ENCODE results near the gene CNTLN. TPM values are rescaled to one million over a fixed set of nuclear protein-coding genes. Genes with fewer than 3 reads are reported as not detected.
A peak's percentile ranks its signal among the peaks of the same experiment; 100 is the strongest.

The CNTLN gene
- total and polyA plus RNA-seq, 2 of the 13 experiments (the other 11 are each of a cell fraction or from before 2014, with no cell fraction given) = 1.5 to 5.7 TPM

GRCh38 chr9:17246770-17247169, 111.9 kb downstream of the CNTLN start:
- H3K79me2 ChIP-seq (ENCODE audit: insufficient read depth, low read length) = no peaks in the 10 kb centered on the region
- no peak overlapping the region for H3K4me3 ChIP-seq (replicated peaks in 1 of 3; ENCODE audit: insufficient read depth in 1 of 3, low read depth in 2 of 3, low read length in 3 of 3)
- H3K4me1 ChIP-seq (ENCODE audit: insufficient read depth, low read length) = no peaks in the 10 kb centered on the region
- no peaks in the 10 kb centered on the region for H3K36me3 ChIP-seq (replicated peaks in 1 of 2; ENCODE audit: control insufficient read depth in 1 of 2, insufficient read depth in 2 of 2, low read length in 2 of 2)
- DNase-seq (ENCODE audit: low spot score) (no peak), FAIRE-seq (no peak), ATAC-seq (no peak)
- H4K20me1 ChIP-seq (ENCODE audit: insufficient read depth, low read length) = no peaks in the 10 kb centered on the region
- no peak overlapping the region for H3K4me2 ChIP-seq (ENCODE audit: low read depth, low read length)
- in situ Hi-C loops (cut with HindIII; ENCODE audit: extremely low pct_ligation_motif_present, low pct_unique_long_range_greater_than_20kb) = no loop called here
- TF ChIP-seq ARNTL (CRISPR knock-in tag; IDR thresholded peaks at IDR 0.05) (no peak), ETS1 (CRISPR knock-in tag; IDR thresholded peaks at IDR 0.05) (no peak)
- no peak overlapping the region for H2AFZ ChIP-seq (ENCODE audit: low read length)
- 48% methylated on average over 5 of the region's 5 CpGs for WGBS (ENCODE audit: low lambda C conversion rate)
- H3K9ac ChIP-seq (ENCODE audit: insufficient read depth, low read depth, low read length) = no peak overlapping the region
- peaks cover 57% of the 10 kb centered on the region for H3K9me3 ChIP-seq (ENCODE audit: low read length)
- BruUV-seq (replicated peaks) = no TSS peak
- no peak overlapping the region for H3K27ac ChIP-seq (ENCODE audit: extremely low read length, insufficient read depth, low read length)
- intact Hi-C loops (cut with micrococcal nuclease; ENCODE audit: unreplicated experiment) = no loop called here
- H3K27me3 ChIP-seq (ENCODE audit: control insufficient read depth in 1 of 2, insufficient read depth in 2 of 2, low read length in 2 of 2) = no peaks in the 10 kb centered on the region
- ChIA-PET CTCF (ENCODE audit: low intra/inter-chr PET ratio, low total read pairs) (no interaction called here), POLR2A (no interaction called here)

GRCh38 chr9:17251100-17251499, 116.3 kb downstream of the CNTLN start:
- ChIA-PET POLR2A (no interaction called here), CTCF (ENCODE audit: low intra/inter-chr PET ratio, low total read pairs) (no interaction called here)
- no peak overlapping the region for H3K9ac ChIP-seq (ENCODE audit: insufficient read depth, low read depth, low read length)
- no peak for TF ChIP-seq ZNF513 (CRISPR knock-in tag; conservative IDR thresholded peaks at IDR 0.05)
- TF ChIP-seq ZNF558 (CRISPR knock-in tag; IDR thresholded peaks at IDR 0.05; ENCODE audit: borderline replicate concordance) = peak; percentile 58; the same call in 1 of the 2 replicates
- ATAC-seq (no peak), FAIRE-seq (no peak), DNase-seq (ENCODE audit: low spot score) (no peak)
- H3K9me3 ChIP-seq (ENCODE audit: low read length) = peaks cover 75% of the 10 kb centered on the region
- H3K79me2 ChIP-seq (ENCODE audit: insufficient read depth, low read length) = no peaks in the 10 kb centered on the region
- in situ Hi-C loops (cut with HindIII; ENCODE audit: extremely low pct_ligation_motif_present, low pct_unique_long_range_greater_than_20kb) = no loop called here
- H3K4me2 ChIP-seq (ENCODE audit: low read depth, low read length) = no peak overlapping the region
- no peaks in the 10 kb centered on the region for H4K20me1 ChIP-seq (ENCODE audit: insufficient read depth, low read length)
- H2AFZ ChIP-seq (ENCODE audit: low read length) = no peak overlapping the region
- H3K4me1 ChIP-seq (ENCODE audit: insufficient read depth, low read length) = no peaks in the 10 kb centered on the region
- H3K27me3 ChIP-seq (ENCODE audit: control insufficient read depth in 1 of 2, insufficient read depth in 2 of 2, low read length in 2 of 2) = no peaks in the 10 kb centered on the region
- BruUV-seq (replicated peaks) = no TSS peak
- intact Hi-C loops (cut with micrococcal nuclease; ENCODE audit: unreplicated experiment) = no loop called here
- no peaks in the 10 kb centered on the region for H3K36me3 ChIP-seq (replicated peaks in 1 of 2; ENCODE audit: control insufficient read depth in 1 of 2, insufficient read depth in 2 of 2, low read length in 2 of 2)
- H3K4me3 ChIP-seq (replicated peaks in 1 of 3; ENCODE audit: insufficient read depth in 1 of 3, low read depth in 2 of 3, low read length in 3 of 3) = no peak overlapping the region
- H3K27ac ChIP-seq (ENCODE audit: extremely low read length, insufficient read depth, low read length) = no peak overlapping the region
